Fibroblast of pulmonary artery (primary cell): ENCODE results near the gene CD96.

Experiments
- DNase-seq: peaks from one replicate; pipeline ENCODE4 v3.0.0-alpha.2; 2010; ENCODE audit warnings: low read depth
- H3K4me3 ChIP-seq: replicated peaks from 2 replicates; pipeline ENCODE4 v1.5.1; 2011; ENCODE audit warnings: low read depth, mild to moderate bottlenecking, control low read depth, low read length, moderate library complexity
- CTCF ChIP-seq: IDR thresholded peaks from 2 replicates; pipeline ENCODE4 v1.5.1; 2011; ENCODE audit warnings: mild to moderate bottlenecking, control low read depth, low read length, inconsistent platforms; ENCODE audit errors: missing control alignments

The CD96 gene

GRCh38 chr3:111695636-111696117 is 153.7 kb downstream of the CD96 start:
- peak; percentile 69 for DNase-seq
- H3K4me3 ChIP-seq = no peak overlapping the region
- no peak for TF ChIP-seq CTCF

- no peak for DNase-seq
- no peak for TF ChIP-seq CTCF
- H3K4me3 ChIP-seq = no peak overlapping the region
Observed at GRCh38 chr3:111700054-111700453, 158.1 kb downstream of the CD96 start.

GRCh38 chr3:111701292-111701906 is 159.4 kb downstream of the CD96 start:
- DNase-seq = no peak
- no peak overlapping the region for H3K4me3 ChIP-seq
- no peak for TF ChIP-seq CTCF
